ENCODE results near the gene EIF2B2. TPM values are rescaled to one million over a fixed set of nuclear protein-coding genes. Genes with fewer than 3 reads are reported as not detected.

Gene EIF2B2
- total RNA-seq, 1 experiment from 2014 or later, result 50.5 TPM

DNA sequence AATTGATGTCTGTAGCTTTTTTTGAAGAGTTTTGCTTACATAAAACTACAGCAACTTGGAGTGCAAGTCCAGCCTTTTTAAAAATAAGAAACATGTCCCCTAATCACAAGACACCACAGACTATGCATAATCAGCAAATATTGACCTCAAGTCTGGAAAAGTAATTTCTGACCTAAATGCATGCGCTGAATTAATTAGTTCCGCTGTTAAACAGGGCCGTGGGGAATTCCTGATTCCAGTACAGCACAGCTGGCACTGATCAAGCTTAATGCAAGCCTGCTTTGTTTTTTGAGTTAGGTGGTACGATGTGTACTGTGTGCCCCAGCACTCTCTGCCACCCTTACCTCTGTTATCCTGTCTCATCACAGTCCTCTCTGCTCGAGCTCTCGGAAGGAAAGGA, 39.3 kb downstream of the EIF2B2 start:
- POLR2A ChIA-PET, result no interaction called here
- CTCF ChIA-PET, result interaction anchor here (1.3 kb wide), 1 partner anchor 181 kb away, joined by 3 read pairs; no protein-coding TSS in a partner anchor

DNA sequence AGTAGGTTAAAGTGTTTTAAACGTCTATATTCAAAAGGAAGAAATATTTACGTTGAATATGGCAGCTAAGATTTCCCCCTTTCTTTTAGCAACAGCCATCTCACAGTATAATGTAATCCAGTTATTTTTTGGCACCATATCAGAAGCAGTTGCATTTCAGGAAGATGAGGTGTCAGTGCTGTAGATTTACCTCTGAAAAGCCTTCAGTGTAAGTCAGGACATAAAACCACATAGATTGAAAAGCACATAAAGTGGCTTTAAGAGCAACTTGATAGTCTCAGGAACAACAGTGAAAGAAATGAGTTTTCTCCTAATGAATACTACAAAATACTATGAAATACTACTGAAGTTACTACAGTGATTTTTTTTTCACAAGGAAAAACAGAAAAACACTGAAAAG, 41.6 kb downstream of the EIF2B2 start:
- DNase-seq (ENCODE audit: low spot score) (no peak), ATAC-seq (no peak)
- no peaks in the 10 kb centered on the region; the same call in 1 of the 2 replicates for H3K4me1 Mint-ChIP-seq
- ChIA-PET POLR2A (no interaction called here), CTCF (interaction anchor here (0.7 kb wide), 1 partner anchor 183 kb away, joined by 3 read pairs; no protein-coding TSS in a partner anchor)
- H3K9me3 Mint-ChIP-seq, result no peaks in the 10 kb centered on the region
- no peak overlapping the region for H3K4me3 Mint-ChIP-seq
- H3K36me3 Mint-ChIP-seq, result peaks cover 18% of the 10 kb centered on the region
- no peaks in the 10 kb centered on the region for H3K27me3 Mint-ChIP-seq (ENCODE audit: low read depth)
- H3K27ac Mint-ChIP-seq, result 0 out of 2 replicates have a peak overlapping the region, but pooled peaks have one; percentile 54
- TF ChIP-seq TEAD4 (CRISPR knock-in tag; IDR thresholded peaks at IDR 0.05) (no peak), RELA (CRISPR knock-in tag; IDR thresholded peaks at IDR 0.05; ENCODE audit: borderline replicate concordance) (no peak), SMAD3 (CRISPR knock-in tag; IDR thresholded peaks at IDR 0.05; ENCODE audit: borderline replicate concordance) (no peak), ZNF416 (CRISPR knock-in tag; IDR thresholded peaks at IDR 0.05) (no peak), ZNF219 (CRISPR knock-in tag; IDR thresholded peaks at IDR 0.05; ENCODE audit: borderline replicate concordance) (no peak), ZNF138 (CRISPR knock-in tag; conservative IDR thresholded peaks at IDR 0.05) (no peak), JUN (CRISPR knock-in tag; IDR thresholded peaks at IDR 0.05) (no peak), OVOL2 (CRISPR knock-in tag; IDR thresholded peaks at IDR 0.05; ENCODE audit: borderline replicate concordance) (no peak), MLX (CRISPR knock-in tag; IDR thresholded peaks at IDR 0.05) (no peak), SP1 (CRISPR knock-in tag; conservative IDR thresholded peaks at IDR 0.05) (no peak)
- TF ChIP-seq, protein P1, sequence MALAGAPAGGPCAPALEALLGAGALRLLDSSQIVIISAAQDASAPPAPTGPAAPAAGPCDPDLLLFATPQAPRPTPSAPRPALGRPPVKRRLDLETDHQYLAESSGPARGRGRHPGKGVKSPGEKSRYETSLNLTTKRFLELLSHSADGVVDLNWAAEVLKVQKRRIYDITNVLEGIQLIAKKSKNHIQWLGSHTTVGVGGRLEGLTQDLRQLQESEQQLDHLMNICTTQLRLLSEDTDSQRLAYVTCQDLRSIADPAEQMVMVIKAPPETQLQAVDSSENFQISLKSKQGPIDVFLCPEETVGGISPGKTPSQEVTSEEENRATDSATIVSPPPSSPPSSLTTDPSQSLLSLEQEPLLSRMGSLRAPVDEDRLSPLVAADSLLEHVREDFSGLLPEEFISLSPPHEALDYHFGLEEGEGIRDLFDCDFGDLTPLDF (CRISPR knock-in tag; IDR thresholded peaks at IDR 0.05), result no peak
- TF ChIP-seq, protein P2, sequence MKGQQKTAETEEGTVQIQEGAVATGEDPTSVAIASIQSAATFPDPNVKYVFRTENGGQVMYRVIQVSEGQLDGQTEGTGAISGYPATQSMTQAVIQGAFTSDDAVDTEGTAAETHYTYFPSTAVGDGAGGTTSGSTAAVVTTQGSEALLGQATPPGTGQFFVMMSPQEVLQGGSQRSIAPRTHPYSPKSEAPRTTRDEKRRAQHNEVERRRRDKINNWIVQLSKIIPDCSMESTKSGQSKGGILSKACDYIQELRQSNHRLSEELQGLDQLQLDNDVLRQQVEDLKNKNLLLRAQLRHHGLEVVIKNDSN (CRISPR knock-in tag; IDR thresholded peaks at IDR 0.05), result no peak
- TF ChIP-seq, protein P3, sequence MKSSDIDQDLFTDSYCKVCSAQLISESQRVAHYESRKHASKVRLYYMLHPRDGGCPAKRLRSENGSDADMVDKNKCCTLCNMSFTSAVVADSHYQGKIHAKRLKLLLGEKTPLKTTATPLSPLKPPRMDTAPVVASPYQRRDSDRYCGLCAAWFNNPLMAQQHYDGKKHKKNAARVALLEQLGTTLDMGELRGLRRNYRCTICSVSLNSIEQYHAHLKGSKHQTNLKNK (CRISPR knock-in tag; IDR thresholded peaks at IDR 0.05), result no peak

More for the DNA sequence above, 39.3 kb downstream of the EIF2B2 start:
- Mint-ChIP-seq H3K27ac (no peak overlapping the region), H3K36me3 (peaks cover 18% of the 10 kb centered on the region), H3K27me3 (ENCODE audit: low read depth) (no peaks in the 10 kb centered on the region), H3K9me3 (no peaks in the 10 kb centered on the region), H3K4me3 (no peak overlapping the region), H3K4me1 (no peaks in the 10 kb centered on the region; the same call in 1 of the 2 replicates)
- ATAC-seq (no peak), DNase-seq (ENCODE audit: low spot score) (no peak)
- TF ChIP-seq SOX15 (CRISPR knock-in tag; IDR thresholded peaks at IDR 0.05), result no peak
- TF ChIP-seq KAT7 (CRISPR knock-in tag; IDR thresholded peaks at IDR 0.05; ENCODE audit: borderline replicate concordance), result no peak
- no peak for TF ChIP-seq ZNF317 (CRISPR knock-in tag; IDR thresholded peaks at IDR 0.05; ENCODE audit: borderline replicate concordance, low read depth)
- TF ChIP-seq ZNF671 (CRISPR knock-in tag; IDR thresholded peaks at IDR 0.05), result no peak
- no peak for TF ChIP-seq ATF1 (CRISPR knock-in tag; IDR thresholded peaks at IDR 0.05)
- TF ChIP-seq ESRRA (CRISPR knock-in tag; IDR thresholded peaks at IDR 0.05; ENCODE audit: borderline replicate concordance), result no peak
- TF ChIP-seq CDX4 (CRISPR knock-in tag; IDR thresholded peaks at IDR 0.05; ENCODE audit: borderline replicate concordance), result no peak
- TF ChIP-seq, protein P3 (CRISPR knock-in tag; IDR thresholded peaks at IDR 0.05), result no peak
- TF ChIP-seq, protein P4, sequence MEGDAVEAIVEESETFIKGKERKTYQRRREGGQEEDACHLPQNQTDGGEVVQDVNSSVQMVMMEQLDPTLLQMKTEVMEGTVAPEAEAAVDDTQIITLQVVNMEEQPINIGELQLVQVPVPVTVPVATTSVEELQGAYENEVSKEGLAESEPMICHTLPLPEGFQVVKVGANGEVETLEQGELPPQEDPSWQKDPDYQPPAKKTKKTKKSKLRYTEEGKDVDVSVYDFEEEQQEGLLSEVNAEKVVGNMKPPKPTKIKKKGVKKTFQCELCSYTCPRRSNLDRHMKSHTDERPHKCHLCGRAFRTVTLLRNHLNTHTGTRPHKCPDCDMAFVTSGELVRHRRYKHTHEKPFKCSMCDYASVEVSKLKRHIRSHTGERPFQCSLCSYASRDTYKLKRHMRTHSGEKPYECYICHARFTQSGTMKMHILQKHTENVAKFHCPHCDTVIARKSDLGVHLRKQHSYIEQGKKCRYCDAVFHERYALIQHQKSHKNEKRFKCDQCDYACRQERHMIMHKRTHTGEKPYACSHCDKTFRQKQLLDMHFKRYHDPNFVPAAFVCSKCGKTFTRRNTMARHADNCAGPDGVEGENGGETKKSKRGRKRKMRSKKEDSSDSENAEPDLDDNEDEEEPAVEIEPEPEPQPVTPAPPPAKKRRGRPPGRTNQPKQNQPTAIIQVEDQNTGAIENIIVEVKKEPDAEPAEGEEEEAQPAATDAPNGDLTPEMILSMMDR (IDR thresholded peaks at IDR 0.05), result no peak
- TF ChIP-seq AFF4 (CRISPR knock-in tag; IDR thresholded peaks at IDR 0.05; ENCODE audit: borderline replicate concordance), result no peak
- TF ChIP-seq NR1H2 (CRISPR knock-in tag; IDR thresholded peaks at IDR 0.05), result no peak
- TF ChIP-seq TP53 (CRISPR knock-in tag; IDR thresholded peaks at IDR 0.05), result no peak

Measured in WTC11 (cell line).